Measurements from ENCODE around the gene TCEANC. TPM values are rescaled to one million over a fixed set of nuclear protein-coding genes. Genes with fewer than 3 reads are reported as not detected.

TCEANC gene
- polyA plus RNA-seq, 3 donors: 0.97 to 3.1 (median 1.2) TPM

- no peak overlapping the region for H3K27ac ChIP-seq (ENCODE audit: low read depth, low read length)
- 64 to 92% (median 68%) methylated on average over 1 of the region's 1 CpG for WGBS, 3 donors
Measured at GRCh38 chrX:13687203-13687602, 34.3 kb downstream of the TCEANC start.

- 8 to 11% (median 8%) methylated on average over 13 of the region's 13 CpGs for WGBS, 3 donors
- no peak overlapping the region for H3K27ac ChIP-seq (ENCODE audit: low read depth, low read length)
Measured at GRCh38 chrX:13688384-13688957, 35.5 kb downstream of the TCEANC start.

GRCh38 chrX:13688958-13689740, 36.2 kb downstream of the TCEANC start, which contains the start of gene RAB9A:
TSS of gene RAB9A (plus strand) at chrX:13689128. CDS start at chrX:13708747, 19,619 bp downstream.
- 0 to 1% (median 0%) methylated on average over 43 to 66 of the region's 68 CpGs for WGBS, 3 donors

GRCh38 chrX:13689741-13690211, 36.8 kb downstream of the TCEANC start:
- 0 to 6% (median 1%) methylated on average over 16 of the region's 16 CpGs for WGBS, 3 donors
- H3K27ac ChIP-seq (ENCODE audit: low read depth, low read length): no peak overlapping the region

More at GRCh38 chrX:13688958-13689740, 36.2 kb downstream of the TCEANC start, which contains the start of gene RAB9A:
- peak within 1 kb of the TSS; percentile 55 for H3K27ac ChIP-seq (ENCODE audit: low read depth, low read length)

- no peak overlapping the region for H3K27ac ChIP-seq (ENCODE audit: low read depth, low read length)
- WGBS, 3 donors: 59 to 66% (median 61%) methylated on average over 3 of the region's 3 CpGs
Measured at GRCh38 chrX:13690836-13691235, 37.9 kb downstream of the TCEANC start.

GRCh38 chrX:13691841-13692371, 39.0 kb downstream of the TCEANC start:
- H3K27ac ChIP-seq (ENCODE audit: low read depth, low read length): no peak overlapping the region
- 34 to 82% (median 76%) methylated on average over 7 of the region's 7 CpGs for WGBS, 3 donors

- no peak overlapping the region for H3K27ac ChIP-seq (ENCODE audit: low read depth, low read length)
- WGBS, 3 donors: 25 to 71% (median 68%) methylated on average over 5 of the region's 5 CpGs
Measured at GRCh38 chrX:13692771-13693231, 39.9 kb downstream of the TCEANC start.

GRCh38 chrX:13693341-13693961, 40.5 kb downstream of the TCEANC start:
- no peak overlapping the region for H3K27ac ChIP-seq (ENCODE audit: low read depth, low read length)
- WGBS, 3 donors: 20 to 57% (median 51%) methylated on average over 7 of the region's 7 CpGs

- no peak overlapping the region for H3K27ac ChIP-seq (ENCODE audit: low read depth, low read length)
- 65 to 81% (median 80%) methylated on average over 2 of the region's 2 CpGs for WGBS, 3 donors
Measured at GRCh38 chrX:13694359-13694758, 41.4 kb downstream of the TCEANC start.

- WGBS, 3 donors: 67 to 81% (median 74%) methylated on average over 8 of the region's 8 CpGs
Measured at GRCh38 chrX:13694983-13695382, 42.0 kb downstream of the TCEANC start.

GRCh38 chrX:13695601-13696115, 42.7 kb downstream of the TCEANC start:
- WGBS, 3 donors: 78 to 84% (median 81%) methylated on average over 4 of the region's 4 CpGs

More at GRCh38 chrX:13694983-13695382, 42.0 kb downstream of the TCEANC start:
- no peak overlapping the region for H3K27ac ChIP-seq (ENCODE audit: low read depth, low read length)

GRCh38 chrX:13697455-13697854, 44.5 kb downstream of the TCEANC start:
- 68 to 98% (median 80%) methylated on average over 2 of the region's 2 CpGs for WGBS, 3 donors
- H3K27ac ChIP-seq (ENCODE audit: low read depth, low read length): no peak overlapping the region

More at GRCh38 chrX:13695601-13696115, 42.7 kb downstream of the TCEANC start:
- H3K27ac ChIP-seq (ENCODE audit: low read depth, low read length): no peak overlapping the region

GRCh38 chrX:13697976-13698375, 45.0 kb downstream of the TCEANC start:
- WGBS, 3 donors: 79 to 100% (median 90%) methylated on average over 1 of the region's 1 CpG
- H3K27ac ChIP-seq (ENCODE audit: low read depth, low read length): no peak overlapping the region

- 38 to 58% (median 52%) methylated on average over 1 of the region's 1 CpG for WGBS, 3 donors
- H3K27ac ChIP-seq (ENCODE audit: low read depth, low read length): no peak overlapping the region
Measured at GRCh38 chrX:13698432-13698831, 45.5 kb downstream of the TCEANC start.

- H3K27ac ChIP-seq (ENCODE audit: low read depth, low read length): no peak overlapping the region
- WGBS, 3 donors: 54 to 66% (median 66%) methylated on average over 7 of the region's 7 CpGs
Measured at GRCh38 chrX:13699183-13699826, 46.4 kb downstream of the TCEANC start.

GRCh38 chrX:13700380-13700779, 47.4 kb downstream of the TCEANC start:
- 28 to 71% (median 64%) methylated on average over 4 of the region's 4 CpGs for WGBS, 3 donors

GRCh38 chrX:13702111-13702789, 49.3 kb downstream of the TCEANC start:
- WGBS, 3 donors: 40 to 80% (median 74%) methylated on average over 5 of the region's 5 CpGs
- H3K27ac ChIP-seq (ENCODE audit: low read depth, low read length): no peak overlapping the region

More at GRCh38 chrX:13700380-13700779, 47.4 kb downstream of the TCEANC start:
- H3K27ac ChIP-seq (ENCODE audit: low read depth, low read length): no peak overlapping the region
